Neural progenitor cell (in vitro differentiated cells): ENCODE measurements around the gene MTNR1A.

Source experiments
- CTCF ChIP-seq: fragments of 200-600 bp; sonication (generic); IDR thresholded peaks from 2 replicates; pipeline ENCODE4 v1.5.1; 2017; ENCODE audit warnings: antibody characterized with exemption, mild to moderate bottlenecking
- EZH2 ChIP-seq: fragments of 200-600 bp; sonication (generic); IDR thresholded peaks from 2 replicates; pipeline ENCODE4 v1.6.1; 2017; ENCODE audit warnings: antibody characterized with exemption, mild to moderate bottlenecking, moderate library complexity

GRCh38 chr4:186580669-186581068 lies 25.3 kb upstream of the MTNR1A start:
- no peak for TF ChIP-seq CTCF
- TF ChIP-seq EZH2, result no peak
